ENCODE measurements around the gene FFAR1. TPM values are rescaled to one million over a fixed set of nuclear protein-coding genes. Genes with fewer than 3 reads are reported as not detected.

FFAR1 gene
- polyA plus RNA-seq, 1 donor, result not detected

- DNase-seq (ENCODE audit: low read depth), result no peak
These were observed 32.7 kb upstream of the FFAR1 start for GRCh38 chr19:35314858-35315470.

DNA sequence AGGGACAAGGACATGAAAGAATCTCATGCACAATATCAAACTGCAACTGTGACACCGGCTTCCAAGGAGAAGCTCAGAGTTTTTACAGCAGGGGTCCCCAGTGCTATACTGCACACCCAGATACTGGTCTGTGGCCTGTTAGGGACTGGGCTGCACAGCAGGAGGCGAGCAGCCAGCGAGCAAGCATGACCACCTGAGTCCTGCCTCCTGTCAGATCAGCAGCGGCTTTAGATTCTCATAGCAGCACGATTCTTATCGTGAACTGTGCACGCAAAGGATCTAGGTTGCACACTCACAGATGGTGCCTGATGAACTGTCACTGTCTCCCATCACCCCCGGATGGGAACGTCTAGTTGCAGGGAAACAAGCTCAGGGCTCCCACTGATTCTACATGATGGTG lies 31.8 kb upstream of the FFAR1 start:
- no peak for DNase-seq (ENCODE audit: low read depth)

GRCh38 chr19:35316560-35316959 lies 31.1 kb upstream of the FFAR1 start:
- no peak for DNase-seq (ENCODE audit: low read depth)

DNA sequence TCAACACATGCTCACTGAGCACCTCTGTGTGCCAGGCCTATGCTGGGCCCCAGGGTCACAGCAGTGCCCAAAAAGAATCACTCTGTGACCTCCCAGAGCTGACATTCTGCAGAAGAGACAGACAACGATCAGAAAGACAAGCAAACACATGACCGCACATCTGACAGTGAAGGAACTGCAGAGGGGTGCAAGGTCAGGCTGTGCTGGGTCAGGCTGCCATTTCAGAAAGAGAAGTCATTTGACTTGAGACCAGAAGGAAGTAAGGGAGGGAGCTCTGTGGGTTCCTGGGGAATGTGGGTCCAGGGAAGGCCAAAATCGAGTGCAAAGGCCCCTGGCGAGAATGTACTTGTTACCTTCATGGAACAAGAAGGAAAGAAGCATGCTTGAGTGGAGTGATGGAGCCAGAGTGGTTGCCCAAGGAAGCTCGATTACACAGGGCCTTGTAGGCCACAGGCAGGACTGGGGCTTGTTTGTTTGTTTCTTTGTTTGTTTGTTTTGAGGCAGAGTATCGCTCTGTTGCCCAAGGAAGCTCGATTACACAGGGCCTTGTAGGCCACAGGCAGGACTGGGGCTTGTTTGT lies 30.1 kb upstream of the FFAR1 start:
- DNase-seq (ENCODE audit: low read depth), result no peak

DNA sequence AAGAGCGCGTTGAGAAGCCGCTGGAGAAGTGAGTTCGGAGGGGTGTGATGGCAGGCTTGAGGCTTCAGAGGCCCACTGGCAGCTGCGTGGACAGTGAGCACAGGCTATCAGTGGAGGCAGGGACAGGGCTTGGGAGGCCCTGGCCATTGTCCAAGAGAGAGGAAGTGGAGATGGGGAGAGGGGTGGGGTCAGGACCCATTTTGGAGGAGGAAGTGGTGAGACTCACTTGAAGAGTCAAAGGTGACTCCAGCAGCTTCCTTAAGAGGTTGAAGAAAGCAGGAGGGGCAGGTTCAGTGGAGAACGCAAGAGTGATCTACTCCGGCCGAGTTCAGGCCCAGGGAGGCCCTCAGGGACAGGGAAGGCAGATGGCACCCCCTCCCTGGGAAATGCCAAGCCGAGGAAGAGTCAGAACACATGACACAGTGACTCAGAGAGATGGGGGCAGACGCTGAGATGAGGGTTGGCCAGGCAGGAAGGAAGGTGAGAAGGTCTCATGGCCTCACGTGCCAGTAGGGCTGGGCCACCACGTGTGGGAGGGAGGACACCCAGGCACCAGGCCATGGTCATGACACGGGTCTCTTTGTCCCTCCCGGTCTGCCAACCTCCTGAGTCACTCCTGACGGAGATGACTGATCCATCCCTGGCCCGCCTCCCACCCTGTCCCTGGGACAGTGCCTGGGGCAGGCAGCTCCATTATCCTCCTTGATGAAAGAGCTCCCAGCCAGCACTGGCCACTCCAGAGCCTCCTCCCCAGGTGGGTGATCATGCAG lies 28.8 kb upstream of the FFAR1 start:
- no peak for DNase-seq (ENCODE audit: low read depth)

DNA sequence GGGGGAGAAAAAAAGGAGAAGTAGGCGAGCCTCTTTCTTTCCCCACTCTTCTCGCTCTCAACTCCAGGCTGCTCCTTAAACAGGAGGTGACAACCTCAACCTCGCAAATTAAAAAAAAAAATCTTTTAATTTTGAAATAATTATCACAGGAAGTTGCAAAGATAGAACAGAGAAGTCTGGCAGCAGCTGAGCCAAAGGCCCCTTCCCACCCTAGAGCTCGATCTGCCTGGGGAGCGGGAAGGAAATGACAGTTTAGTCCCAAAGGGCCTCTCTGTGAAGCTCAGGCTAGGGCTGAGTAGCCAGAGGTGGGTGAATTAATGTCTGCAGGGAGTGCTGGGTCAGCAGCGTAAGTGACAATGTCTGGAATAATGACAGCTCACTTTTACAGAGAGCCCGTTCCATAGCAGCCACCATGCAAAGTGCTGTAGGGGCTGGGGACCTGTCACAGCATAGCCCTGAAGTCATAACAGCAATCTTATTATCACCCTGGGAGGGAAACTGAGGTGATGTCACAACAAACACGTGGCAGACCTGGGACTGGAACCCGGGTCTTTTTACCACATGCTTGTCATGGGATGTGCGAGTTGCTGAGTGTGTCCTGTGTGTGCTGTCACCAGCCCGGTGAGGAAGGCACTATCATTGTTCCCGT lies 27.5 kb upstream of the FFAR1 start:
- DNase-seq (ENCODE audit: low read depth), result no peak

GRCh38 chr19:35321291-35321690 lies 26.4 kb upstream of the FFAR1 start:
- no peak for DNase-seq (ENCODE audit: low read depth)

- DNase-seq (ENCODE audit: low read depth), result no peak
These were observed 25.7 kb upstream of the FFAR1 start for GRCh38 chr19:35322014-35322413.

DNA sequence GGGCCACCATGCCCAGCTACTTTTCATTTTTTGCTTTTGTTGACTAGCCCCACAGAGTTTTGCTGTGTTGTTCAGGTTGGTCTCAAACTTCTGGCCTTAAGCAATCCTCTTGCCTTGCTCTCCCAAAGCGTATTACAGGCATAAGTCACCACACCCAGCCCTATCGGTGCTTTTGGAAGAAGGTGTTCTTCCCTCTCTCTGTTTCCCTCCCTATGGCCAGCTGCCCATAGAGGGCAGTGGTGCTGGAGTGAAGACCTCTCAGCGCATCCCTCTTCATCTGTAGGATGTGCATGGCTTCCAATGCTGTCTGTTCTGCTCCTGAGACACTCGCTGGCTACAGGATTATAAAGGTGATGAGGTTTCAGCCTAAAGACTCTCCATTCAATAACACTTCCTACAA lies 20.1 kb upstream of the FFAR1 start:
- DNase-seq (ENCODE audit: low read depth), result no peak

DNA sequence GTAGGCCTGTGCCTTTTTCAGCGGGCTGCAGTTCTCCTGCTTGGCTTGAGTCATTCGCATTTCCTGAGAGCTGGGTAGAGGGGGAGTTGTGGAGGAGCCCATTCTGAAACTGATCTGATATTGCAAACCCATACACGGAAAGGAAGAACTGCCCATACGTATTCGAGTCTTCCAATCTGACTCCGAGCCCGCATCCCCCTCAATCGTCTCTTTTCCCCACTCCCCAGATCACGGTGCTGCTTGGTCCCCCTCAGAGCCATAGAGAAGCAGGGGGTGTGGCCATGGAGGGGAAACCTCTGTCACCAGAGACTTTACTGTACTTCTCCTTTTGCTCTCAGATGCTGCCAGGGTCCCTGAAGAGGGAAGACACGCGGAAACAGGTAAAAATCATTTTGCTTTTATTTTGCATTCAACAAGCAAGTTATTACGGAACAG lies 18.8 kb upstream of the FFAR1 start, which contains the start of gene CD22:
Gene CD22 (plus strand): TSS at position 337 of the 435 bp plus-strand sequence. CDS start 2,854 bp downstream, outside the sequence.
- DNase-seq (ENCODE audit: low read depth), result no peak

DNA sequence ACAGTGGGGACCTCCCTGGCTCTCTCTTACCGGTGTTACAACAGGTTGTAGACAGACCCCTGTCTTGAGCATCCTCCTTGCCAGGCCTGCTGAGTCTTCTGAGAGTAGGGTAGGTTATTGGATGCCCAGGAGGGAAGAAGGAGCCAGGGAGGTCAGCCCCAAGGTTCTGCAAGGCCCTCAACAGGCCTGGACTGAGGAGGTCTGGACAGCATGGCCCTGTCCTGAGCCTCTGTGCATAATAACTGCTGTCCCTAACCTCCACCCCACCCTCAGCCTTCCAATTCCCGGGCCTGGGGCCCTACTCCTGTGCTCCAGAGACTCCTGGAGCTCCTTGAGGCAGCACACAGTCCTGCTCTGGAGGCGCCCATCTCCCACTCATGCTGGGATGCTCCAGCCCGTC lies 18.4 kb upstream of the FFAR1 start:
- DNase-seq (ENCODE audit: low read depth), result no peak

- no peak for DNase-seq (ENCODE audit: low read depth)
These were observed 17.2 kb upstream of the FFAR1 start for GRCh38 chr19:35330475-35330874.

GRCh38 chr19:35331551-35332214 lies 16.0 kb upstream of the FFAR1 start:
- no peak for DNase-seq (ENCODE audit: low read depth)

- DNase-seq (ENCODE audit: low read depth), result no peak
These were observed 14.9 kb upstream of the FFAR1 start for GRCh38 chr19:35332817-35333216.

DNA sequence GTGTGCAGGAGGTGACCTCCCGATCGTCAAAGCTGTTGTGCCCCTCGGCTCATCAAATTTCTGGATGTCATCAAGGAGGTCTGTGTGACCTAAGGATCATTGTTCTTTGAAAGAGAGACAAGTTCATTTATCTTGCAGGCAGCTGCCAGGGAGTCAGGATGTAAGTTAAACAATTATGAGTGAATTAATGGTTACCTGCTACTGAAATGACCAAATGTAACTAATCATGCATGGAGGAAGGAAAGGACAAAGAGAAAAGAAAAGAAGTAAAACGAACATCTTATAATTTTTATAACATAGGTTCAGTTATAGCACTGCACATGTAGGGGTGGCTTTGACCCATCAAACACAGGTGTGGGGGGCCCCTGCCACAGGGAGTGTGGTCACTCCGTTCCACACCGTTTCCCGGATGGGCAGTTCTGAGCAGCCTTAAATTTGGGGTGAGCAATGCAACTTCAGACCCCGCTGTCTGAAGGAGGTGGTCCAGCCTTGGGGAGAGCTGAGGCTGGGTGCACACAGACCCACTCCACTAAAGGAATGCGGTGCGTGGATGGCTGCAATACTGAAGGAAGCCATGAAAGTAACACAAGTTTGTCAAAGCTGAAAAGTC lies 13.5 kb upstream of the FFAR1 start:
- DNase-seq (ENCODE audit: low read depth), result no peak

DNA sequence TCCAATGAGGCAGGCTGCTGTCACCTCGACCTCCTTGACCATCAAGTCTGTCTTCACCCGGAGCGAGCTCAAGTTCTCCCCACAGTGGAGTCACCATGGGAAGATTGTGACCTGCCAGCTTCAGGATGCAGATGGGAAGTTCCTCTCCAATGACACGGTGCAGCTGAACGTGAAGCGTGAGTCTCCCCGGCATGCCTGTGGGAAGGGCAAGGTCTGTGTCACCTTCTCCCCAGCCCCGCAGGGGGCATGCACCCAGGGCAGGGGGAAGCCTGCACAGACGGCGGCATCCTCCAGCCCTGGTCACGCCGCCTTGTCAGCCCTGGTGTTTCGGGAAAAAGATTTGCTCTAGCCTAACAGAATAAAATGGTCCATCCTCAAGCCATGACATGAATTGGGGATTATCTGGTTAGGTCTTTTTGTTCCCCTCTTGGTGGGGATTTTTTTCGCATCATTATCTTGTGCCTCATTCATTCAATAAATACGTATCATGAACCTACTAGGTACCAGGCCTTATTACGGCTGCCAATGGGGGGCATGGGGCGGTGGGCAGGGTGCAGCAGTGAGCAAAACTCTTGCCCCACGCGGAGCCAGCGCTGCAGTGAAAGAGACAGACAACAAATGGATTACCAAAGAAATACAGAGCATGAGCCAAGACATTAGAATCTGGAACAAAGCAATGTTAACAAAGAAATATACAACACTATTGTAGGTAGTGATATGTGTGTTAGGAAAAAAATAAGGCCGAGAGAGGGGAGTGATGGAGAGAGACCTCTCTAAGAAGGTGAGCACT lies 11.3 kb upstream of the FFAR1 start:
- no peak for DNase-seq (ENCODE audit: low read depth)

DNA sequence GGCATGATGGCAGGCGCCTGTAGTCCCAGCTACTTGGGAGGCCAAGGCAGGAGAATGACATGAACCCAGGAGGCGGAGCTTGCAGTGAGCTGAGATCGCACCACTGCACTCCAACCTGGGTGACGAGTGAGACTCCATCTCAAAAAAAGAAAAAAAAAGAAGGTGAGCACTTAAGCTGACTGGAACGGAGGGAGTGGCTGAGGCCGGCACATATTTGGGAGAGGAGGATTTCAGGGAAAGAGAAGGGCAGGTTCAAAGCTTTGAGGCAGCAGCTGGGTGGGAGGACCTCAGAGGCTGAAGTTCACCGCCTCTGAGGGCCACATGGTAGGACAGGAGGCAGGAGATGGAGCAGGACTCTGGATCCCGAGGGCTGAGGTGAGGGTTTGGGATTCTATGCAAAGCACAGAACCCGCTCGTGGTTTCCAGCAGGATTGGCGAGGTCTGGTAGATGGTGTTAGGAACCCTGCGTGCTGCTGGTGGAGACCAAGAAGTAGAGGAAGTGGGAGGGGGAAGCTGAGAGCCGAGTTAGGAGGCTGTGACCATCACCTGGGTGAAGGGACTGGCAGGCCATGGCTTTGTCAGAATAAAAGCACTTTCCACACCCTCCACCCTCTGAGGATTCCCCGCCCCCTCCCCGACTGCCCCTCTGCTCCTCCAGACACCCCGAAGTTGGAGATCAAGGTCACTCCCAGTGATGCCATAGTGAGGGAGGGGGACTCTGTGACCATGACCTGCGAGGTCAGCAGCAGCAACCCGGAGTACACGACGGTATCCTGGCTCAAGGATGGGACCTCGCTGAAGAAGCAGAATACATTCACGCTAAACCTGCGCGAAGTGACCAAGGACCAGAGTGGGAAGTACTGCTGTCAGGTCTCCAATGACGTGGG lies 10.4 kb upstream of the FFAR1 start:
- DNase-seq (ENCODE audit: low read depth), result no peak

DNA sequence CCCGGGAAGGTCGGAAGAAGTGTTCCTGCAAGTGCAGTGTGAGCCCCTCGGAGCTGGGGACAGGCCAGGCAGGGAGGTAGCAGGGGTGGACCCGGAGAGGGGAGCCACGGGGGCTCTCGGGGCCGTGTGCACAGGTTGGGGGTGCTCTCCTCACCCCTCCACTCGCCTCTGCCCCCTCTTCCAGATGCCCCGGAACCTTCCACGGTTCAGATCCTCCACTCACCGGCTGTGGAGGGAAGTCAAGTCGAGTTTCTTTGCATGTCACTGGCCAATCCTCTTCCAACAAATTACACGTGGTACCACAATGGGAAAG lies 9.8 kb upstream of the FFAR1 start:
- DNase-seq (ENCODE audit: low read depth), result no peak

DNA sequence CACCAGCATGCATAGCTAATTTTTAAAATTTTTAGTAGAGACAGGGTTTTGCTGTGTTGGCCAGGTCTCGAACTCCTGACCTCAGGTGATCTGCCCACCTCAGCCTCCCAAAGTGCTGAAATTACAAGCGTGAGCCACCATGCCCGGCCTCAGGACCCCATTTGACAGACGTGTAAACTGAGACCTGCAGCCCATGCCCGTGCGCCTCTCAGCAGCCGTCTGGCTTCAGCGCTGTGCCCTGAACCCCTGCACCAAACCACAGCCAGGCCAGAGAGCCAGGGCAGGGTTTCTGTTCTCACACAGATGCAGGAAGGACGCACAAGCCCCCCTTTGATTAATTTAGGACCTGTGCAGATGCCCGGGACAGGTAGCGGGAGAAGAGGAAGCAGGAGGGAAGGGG lies 7.3 kb upstream of the FFAR1 start:
- no peak for DNase-seq (ENCODE audit: low read depth)

- DNase-seq (ENCODE audit: low read depth), result no peak
These were observed 6.7 kb upstream of the FFAR1 start for GRCh38 chr19:35341006-35341405.

Measured in forelimb muscle (tissue), 1 donor.